ENCODE measurements around the gene SLC25A17.
"Not testable (repeated sequence)": the region's sequence is repeated elsewhere in the genome, so short reads cannot be mapped to it uniquely, and the experiment has no call there.

The SLC25A17 gene, protein sequence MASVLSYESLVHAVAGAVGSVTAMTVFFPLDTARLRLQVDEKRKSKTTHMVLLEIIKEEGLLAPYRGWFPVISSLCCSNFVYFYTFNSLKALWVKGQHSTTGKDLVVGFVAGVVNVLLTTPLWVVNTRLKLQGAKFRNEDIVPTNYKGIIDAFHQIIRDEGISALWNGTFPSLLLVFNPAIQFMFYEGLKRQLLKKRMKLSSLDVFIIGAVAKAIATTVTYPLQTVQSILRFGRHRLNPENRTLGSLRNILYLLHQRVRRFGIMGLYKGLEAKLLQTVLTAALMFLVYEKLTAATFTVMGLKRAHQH

DNA sequence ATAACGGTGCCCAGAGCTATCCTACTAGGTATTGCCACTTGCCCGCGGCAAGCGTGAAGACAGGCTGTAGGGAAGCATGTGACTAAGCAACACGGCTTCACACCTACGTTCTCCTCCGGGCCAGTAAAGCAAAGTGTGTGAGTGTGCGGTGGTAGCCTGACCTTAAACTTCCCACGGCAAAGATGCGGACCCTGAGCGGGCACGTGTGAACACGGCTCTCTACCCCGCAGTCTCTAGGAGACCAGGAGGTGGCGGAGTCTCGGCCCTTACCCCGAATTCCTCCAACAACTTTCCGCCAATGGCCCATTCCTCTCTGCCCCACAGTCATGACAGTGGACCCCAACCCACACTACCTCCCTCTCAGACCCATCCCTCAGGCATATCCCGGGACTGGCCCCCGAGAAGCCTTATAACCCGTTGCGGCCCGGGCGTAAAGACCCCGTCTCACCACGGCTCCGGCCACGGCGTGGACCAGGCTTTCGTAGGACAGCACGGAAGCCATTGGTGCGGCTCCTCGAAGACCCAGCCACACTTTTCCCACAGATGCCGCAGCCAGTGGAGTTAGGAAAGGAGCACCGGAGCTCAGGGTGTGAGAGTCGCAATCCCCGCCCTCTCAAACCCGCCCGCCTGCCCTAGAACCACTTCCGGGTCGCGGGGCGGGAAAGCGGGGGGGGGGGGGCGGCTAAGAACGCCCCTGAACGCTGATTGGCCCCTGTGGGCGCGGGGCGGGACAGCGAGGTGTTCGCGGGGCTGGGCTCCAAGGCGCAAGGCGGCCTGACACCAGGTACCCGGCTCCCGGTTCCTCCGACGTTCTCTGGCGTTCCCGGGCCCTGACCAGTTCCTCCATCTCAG, at the start of gene SLC25A17:
Gene SLC25A17, minus strand, starts transcription at position 600 of the 852 bp plus-strand sequence. Its CDS starts 98 bp downstream, at position 502.
- DNase-seq (ENCODE audit: extremely low read depth in 1 of 2, low read depth in 1 of 2) = peak; percentile 73 to 77

DNA sequence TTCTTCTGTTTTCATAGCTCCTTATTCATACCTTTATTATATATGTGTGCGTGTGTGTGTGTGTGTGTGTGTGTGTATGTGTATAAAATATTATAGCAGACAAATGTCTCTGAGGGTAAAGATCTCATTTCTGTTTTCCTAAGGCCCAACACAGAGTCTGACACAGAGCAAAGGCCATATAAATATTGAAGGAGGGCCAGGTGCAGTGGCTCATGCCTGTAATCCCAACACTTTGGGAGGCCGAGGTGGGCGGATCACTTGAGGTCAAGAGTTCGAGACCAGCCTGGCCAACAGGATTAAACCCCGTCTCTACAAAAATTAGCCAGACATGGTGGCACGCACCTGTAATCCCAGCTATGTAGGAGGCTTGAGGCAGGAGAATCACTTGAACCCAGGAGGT, 49.2 kb upstream of the SLC25A17 start:
- DNase-seq (ENCODE audit: extremely low read depth in 1 of 2, low read depth in 1 of 2) = not testable (repeated sequence)

DNA sequence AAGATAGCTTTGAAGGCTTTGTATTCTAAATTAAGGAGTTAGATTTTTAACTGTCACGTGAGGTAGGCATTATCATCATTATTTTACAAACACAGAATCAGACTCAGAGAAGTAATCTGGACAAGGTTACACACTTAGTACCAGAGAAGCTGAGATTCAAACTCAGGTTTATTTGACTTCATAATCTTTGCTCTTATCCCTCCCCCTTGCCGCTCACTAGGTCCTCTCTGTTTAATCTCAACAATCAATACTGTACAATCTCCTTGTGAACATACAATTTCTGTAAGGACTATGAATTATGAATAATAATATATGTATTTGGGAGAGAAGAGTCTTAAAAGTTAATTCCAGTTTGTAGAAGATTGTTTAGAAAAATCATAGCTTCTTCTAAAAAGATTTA, 48.0 kb upstream of the SLC25A17 start:
- no peak for DNase-seq (ENCODE audit: extremely low read depth in 1 of 2, low read depth in 1 of 2)

DNA sequence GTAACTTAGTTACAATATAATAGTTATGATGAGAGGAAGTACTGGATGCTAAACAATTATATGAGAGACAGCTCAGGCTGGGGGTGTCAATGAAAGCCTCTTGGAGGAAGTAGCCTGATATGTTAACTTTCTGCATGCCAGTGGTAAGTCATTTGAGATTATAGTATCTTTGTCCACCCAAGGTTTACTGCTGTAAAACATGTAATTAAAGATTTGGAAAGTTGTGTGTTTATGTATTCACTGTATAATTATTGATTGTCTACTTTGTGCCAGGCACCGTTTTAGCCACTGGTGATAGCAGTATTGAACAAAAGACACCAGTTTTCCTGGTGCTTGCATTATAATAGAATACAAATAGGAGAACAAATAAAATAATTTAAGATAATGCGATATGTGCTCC, 43.4 kb upstream of the SLC25A17 start:
- no peak for DNase-seq (ENCODE audit: extremely low read depth in 1 of 2, low read depth in 1 of 2)

DNA sequence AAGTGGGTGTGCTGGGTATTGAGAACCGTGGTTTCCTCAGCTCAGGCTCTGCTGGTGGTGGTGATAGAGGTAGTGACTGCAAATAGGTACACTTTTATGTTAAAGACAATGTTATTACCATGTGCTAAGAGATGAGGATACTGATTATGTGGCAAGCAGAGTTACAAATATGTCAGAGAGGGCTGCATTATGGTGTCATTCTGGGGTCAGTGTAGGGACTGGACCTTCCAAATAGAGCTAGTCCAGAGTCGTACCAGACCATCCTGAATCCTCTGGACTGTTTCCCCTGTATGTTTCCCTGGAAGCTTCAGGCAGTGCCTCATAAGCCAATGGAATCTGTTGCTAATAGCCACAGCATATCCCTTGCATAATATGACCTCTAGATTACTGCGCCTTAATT, 42.9 kb upstream of the SLC25A17 start, which contains the start of gene DNAJB7:
Gene DNAJB7, minus strand, starts transcription at position 101 of the 400 bp plus-strand sequence. CDS start 119 bp downstream, outside the sequence.
- no peak for DNase-seq (ENCODE audit: extremely low read depth in 1 of 2, low read depth in 1 of 2)

DNA sequence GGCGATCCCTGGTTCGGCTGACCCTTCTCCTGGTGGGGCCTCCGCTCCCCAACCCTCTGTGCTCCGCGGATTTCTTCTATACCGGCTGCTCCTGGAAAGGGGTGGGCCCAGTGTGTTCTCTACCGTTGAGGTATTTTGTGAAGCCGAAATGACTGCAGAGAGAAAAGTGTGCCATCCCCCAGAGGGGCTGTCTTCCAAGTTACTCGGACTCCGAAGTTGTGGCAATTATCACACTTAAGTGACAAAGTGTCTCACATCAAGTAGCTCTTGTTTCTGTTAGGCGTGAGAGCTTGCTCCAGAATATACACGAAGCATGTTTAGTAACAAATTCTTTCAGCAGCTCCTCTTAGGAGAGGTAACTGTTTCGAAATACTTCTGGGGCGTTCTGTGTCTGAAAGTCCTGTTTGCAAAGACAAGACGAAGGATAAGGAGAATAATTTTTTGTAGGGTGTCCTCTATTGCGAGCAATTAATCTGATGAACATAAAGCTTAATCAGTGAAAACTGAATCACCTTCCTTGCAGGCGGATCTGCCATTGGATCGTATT, 38.2 kb upstream of the SLC25A17 start:
- no peak for DNase-seq (ENCODE audit: extremely low read depth in 1 of 2, low read depth in 1 of 2)

DNA sequence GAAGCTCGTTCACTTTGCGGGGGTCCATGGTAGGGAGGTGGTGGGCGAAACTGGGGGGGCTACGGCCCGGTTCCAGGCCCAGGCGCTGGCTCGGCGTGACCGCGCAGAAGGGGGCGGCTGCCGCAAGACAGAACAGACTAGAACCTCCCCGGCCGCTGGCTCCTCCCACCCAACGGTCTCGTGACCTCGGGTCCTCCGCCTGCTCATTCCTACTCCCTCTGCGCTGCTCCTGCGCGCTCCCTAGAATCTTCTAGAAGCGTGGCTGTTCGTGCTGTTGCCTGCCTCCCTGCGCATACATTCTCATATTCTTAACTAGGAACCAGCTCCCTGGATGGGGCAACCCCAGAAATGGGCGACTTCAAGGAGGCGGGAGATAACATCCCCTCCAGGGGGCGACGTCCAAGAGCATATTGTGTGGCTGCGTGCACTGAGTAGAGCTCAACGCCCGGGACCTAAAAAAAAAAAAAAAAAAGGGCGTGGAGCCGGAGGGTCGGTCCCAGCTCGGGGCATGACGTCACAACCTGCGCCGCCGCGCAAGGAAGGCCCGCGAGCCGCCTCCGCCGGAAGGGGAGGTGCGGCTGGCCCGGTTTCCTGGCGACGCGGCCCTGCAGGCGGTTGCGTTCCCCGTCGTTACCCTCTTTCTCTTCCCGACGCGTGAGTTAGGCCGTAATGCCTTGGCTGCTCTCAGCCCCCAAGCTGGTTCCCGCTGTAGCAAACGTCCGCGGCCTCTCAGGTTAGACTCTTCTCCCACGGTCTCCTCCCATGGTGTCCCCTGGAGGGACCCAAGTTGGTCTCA, 37.6 kb upstream of the SLC25A17 start, which contains the start of the genes ST13 and XPNPEP3:
Gene ST13, minus strand, starts transcription at position 127 of the 796 bp plus-strand sequence. Its CDS starts 99 bp downstream, at position 28.
Gene XPNPEP3, plus strand, starts transcription at position 636 of the 796 bp plus-strand sequence. Its CDS starts 34 bp downstream, at position 670.
- peak; percentile 93 to 96 for DNase-seq (ENCODE audit: extremely low read depth in 1 of 2, low read depth in 1 of 2)

DNA sequence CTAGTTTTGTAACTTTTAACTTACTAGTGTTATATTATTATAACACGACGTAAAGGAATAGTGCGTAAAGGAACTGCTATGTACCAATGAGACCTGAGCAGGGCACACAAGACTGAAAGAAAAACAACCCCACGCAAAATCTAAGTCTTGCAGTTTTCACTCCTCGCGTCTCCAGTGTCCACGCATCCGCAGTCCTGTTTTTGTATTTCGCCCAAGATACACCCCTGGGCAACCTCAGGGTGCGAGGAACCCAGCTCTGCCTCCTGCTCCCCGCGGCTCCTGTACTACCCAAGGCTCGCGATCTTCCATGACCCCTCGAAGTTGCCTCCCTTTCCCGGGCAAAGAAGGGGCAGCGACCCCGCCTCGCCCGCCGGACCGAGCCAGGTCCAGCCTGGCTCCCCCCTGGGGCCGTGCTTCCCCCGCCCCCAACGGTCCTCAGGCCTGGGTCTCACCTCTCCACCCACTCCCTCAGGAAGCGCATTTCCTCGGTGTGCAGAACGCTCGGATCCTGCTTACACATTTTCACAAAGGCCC, 36.9 kb upstream of the SLC25A17 start:
- no peak for DNase-seq (ENCODE audit: extremely low read depth in 1 of 2, low read depth in 1 of 2)

DNA sequence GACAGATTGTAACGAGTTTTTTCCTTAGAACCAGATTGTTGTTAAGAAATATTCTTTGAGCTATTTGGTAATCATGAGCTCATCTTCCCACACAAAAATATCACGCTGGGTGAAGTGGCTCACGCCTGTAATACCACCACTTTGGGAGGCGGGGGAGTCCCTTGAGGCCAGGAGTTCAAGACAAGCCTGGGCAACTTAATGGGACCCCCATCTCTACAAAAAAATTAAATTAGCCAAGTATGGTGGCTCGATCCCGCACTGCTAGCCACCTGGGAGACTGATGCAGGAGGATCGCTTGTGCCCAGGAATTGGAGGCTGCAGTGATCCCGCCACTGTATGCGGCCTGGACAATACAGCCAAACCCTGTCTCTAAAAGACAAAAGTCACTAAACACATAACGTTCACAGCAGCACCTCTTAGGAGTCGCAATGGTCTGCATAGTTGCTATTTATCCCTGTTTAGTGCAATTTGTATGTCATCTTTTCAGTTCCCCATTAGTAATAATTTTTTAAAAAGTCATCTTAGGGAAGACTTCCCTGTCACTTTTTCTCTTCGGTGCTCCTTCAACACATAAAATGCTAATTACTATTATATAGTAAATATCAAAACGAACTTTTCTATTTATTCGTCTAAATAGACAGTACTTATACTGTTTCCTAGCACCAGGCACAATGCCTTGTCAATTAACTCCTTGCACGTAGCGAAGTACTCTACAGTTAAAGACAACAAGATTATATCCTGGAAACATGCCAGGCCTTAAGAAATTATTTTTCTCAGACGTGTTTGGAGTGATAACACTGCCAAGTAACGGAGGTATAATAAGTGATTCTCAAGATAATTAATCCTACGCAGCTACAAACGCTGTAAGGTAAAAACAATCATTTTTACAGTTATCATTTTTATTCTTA, 36.2 kb upstream of the SLC25A17 start:
- DNase-seq (ENCODE audit: extremely low read depth in 1 of 2, low read depth in 1 of 2) = no peak

DNA sequence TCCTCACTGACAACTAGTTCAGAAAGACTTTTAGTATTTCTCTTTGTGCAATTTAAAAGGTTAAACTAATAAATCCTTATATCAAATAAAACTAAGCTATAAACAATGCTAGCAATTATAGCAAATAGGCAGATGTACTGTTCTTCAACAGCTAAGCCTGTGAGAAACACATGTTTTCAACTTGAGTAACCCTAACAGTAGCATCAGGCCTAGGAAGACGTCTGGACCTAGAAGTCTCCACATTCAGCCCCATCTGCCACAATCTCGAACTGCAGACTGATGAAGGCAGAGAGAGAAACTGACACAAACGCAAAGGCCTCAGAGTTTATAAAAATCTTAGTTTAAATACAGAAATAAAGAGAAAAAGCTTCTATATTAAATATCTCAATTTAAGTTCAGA, 34.8 kb upstream of the SLC25A17 start:
- DNase-seq (ENCODE audit: extremely low read depth in 1 of 2, low read depth in 1 of 2) = no peak

DNA sequence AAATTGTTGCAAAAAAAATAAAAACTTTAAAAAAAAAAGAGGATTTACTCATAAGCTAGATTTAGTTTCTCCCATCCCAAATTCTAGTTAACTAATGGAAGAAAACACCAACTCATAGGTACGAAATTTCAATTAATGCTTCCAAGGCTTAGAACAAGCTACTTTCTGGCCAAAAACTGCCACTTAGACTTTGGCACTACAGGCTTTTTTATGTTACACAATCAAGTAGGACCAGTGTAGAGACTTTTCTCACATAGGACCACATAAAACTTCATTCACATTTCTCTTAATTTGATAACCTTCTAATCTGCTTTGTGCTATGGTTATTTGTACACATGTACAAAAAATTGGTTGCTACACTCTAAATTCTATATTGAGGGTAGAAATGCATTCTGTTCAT, 34.2 kb upstream of the SLC25A17 start:
- DNase-seq (ENCODE audit: extremely low read depth in 1 of 2, low read depth in 1 of 2) = no peak

DNA sequence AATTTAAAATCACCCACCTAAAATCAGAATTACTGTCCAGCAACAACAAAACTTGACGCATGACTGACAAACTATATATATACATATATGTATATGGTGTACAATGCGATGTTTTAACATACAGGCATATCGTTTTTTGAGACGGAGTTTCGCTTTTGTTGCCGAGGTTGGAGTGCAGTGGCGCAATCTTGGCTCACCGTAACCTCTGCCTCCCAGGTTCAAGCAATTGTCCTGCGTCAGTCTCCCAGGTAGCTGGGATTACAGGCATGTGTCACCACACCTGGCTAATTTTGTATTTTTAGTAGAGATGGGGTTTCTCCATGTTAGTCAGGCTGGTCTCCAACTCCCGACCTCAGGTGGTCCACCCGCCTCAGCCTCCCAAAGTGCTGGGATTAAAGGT, 26.7 kb upstream of the SLC25A17 start:
- not testable (repeated sequence) for DNase-seq (ENCODE audit: extremely low read depth in 1 of 2, low read depth in 1 of 2)

DNA sequence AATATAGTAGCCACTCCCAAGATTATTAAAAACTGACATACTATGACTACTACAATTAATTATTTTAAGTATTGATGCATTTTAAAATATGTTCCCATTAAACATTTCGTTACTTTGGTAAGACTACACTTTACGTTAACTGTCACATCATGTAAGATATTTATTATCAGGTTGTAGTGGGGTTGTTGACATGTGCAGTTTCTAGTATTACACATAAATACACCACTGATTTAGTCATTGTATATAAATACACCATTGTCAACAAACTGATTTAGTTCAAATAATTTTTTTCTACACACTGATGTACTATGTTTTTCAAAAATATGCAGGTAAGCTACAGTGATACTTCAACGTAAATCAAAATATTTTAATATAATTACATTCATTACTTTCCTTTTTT, 25.8 kb upstream of the SLC25A17 start:
- DNase-seq (ENCODE audit: extremely low read depth in 1 of 2, low read depth in 1 of 2) = no peak

DNA sequence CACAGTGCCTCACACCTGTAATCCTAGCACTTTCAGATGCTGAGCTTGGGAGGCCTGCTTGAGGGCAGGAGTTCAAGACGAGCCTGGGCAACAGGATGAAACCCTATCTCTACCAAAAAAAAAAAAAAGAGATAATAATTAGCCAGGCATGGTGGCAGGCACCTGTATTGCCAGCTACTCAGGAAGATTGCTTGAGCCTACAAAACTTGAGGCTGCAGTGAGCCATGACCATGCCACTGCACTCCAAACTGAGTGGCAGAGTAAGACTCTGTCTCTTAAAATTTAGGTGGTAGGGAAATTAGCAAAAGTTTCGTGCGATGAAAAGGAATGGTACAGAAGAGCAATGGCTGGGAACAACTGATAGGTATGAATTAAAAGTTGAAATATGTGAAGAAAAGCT, 19.3 kb upstream of the SLC25A17 start:
- DNase-seq (ENCODE audit: extremely low read depth in 1 of 2, low read depth in 1 of 2) = no peak

DNA sequence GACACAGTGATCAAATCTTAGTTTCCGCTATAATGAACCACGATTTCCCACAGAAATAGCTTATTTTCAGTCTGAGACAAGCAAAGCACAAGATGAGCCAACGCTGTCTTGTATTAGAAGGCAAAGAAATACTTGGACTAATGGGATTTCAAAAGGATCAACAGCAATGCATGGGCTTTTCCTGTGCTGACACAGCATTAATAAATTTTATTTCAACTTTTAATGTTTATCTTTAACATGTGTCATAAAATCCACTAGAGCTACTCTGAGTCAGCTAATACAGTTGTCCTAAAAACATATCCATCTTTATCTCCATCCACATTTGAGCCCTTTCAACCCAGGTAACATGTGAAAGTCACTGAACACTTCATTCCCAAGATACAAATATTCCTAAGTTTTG, 15.5 kb upstream of the SLC25A17 start:
- DNase-seq (ENCODE audit: extremely low read depth in 1 of 2, low read depth in 1 of 2) = no peak

DNA sequence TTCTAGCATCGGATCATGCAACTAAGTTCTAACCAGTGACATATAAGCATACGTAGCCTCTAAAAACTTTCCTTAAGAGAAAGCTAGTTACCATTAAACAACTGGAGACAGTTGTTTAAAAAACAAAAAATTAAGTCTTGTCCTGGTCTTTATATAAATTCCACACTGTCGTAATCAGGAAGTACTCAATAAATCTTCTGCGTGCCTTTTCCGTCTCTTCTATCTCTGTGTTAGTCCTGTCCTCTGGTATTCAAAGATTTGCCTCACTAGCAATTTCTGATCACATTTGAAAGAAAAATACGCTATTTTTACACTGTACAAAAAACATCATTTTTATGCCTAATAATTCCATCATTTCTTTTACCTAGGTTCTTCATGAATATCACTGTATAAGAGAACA, 10.0 kb upstream of the SLC25A17 start:
- no peak for DNase-seq (ENCODE audit: extremely low read depth in 1 of 2, low read depth in 1 of 2)

DNA sequence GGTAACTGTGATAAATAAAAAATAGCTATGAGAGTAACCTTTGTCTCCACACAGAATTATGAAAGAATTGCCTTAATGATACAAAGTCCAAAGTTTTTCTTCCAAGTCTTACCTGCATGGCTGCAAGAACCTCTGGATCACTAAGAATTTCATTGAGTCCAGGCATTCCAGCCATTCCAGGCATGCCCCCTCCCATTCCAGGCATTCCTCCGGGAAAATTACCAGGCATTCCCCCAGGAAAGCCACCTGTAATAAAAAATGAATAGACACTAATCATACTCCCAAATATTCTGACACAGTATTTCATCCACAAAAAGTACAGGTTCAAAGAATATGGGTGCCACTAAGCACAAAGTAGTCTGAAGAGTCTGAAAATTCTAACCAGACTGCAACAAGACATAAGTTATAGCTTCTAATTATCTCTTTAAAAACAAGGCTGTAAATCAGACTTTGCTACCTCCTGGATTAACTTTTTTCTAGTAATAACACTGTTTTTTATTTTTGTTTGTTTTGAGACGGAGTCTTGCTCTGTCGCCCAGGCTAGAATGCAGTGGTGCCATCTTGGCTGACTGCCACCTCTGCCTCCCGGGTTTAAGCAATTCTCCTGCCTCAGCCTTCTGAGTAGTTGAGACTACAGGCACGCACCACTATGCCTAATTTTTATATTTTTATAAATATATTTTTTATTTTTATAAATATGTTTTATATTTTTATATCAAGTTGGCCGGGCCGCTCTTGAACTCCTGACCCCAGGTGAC, 8.0 kb upstream of the SLC25A17 start:
- DNase-seq (ENCODE audit: extremely low read depth in 1 of 2, low read depth in 1 of 2) = no peak

DNA sequence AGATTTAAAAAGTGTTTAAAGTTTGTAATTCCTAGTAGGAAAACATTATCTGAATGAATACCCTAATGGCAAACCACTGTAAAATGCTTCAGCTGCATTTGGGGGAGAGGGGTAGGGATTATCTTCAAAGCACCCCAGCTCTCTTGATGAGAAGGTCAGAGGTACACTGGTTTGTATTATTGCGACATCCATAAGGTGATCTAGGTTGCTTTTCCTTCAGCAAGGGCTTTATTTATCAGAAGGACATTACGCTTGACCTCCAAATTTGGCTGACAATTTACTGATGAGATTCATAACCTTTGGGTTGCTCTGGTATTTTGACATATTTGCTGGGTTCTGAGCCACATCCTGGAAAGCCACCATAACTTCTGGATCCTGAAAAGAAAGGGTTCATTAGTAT, 7.1 kb upstream of the SLC25A17 start:
- not testable (repeated sequence) for DNase-seq (ENCODE audit: extremely low read depth in 1 of 2, low read depth in 1 of 2)

DNA sequence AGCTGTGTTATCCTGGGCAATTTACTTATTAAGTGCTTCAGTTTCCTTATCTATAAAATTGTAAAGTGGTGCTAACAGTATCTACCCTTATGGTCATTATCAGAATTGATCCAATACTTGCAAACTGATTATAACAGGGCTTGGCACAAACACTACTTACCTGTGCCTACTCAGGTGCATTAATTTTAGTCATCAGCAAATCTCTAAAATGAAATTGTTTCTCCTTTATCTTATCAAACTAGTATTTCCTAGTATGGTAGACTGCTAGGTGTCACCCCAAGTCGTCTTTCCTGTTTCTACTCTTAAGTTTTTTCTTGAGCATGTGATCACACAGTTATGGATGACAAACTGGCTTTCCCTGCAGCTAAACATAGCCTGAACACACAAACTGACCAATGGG, 4.3 kb upstream of the SLC25A17 start:
- DNase-seq (ENCODE audit: extremely low read depth in 1 of 2, low read depth in 1 of 2) = no peak

Measured in stimulated activated CD8-positive, alpha-beta memory T cell treated with anti-CD3 and anti-CD28 coated beads, Interleukin-7, amount 100 ng/mL, for 48 hours (primary cell).